Esophagus (tissue), 2 donors: ENCODE measurements around the gene SPTBN4. TPM values are rescaled to one million over a fixed set of nuclear protein-coding genes. Genes with fewer than 3 reads are reported as not detected.

Source experiments
- H3K27ac ChIP-seq, 2 donors: one replicate each; pipeline ENCODE4 v1.5.1; 2013; ENCODE audit warnings: low read depth in 2 of 2, mild to moderate bottlenecking in 2 of 2, inconsistent platforms in 1 of 2, low read length in 1 of 2, moderate library complexity in 1 of 2
- H3K27me3 ChIP-seq, 2 donors: one replicate each; pipeline ENCODE4 v1.6.1; 2013; ENCODE audit warnings: low read length in 2 of 2, control low read depth in 1 of 2, mild to moderate bottlenecking in 1 of 2; ENCODE audit not compliant: insufficient read depth in 2 of 2, control insufficient read depth in 1 of 2
- H3K36me3 ChIP-seq, 2 donors: one replicate each; pipeline ENCODE4 v1.6.1; 2013; ENCODE audit warnings: low read length in 1 of 2; ENCODE audit not compliant: control insufficient read depth in 2 of 2, insufficient read depth in 2 of 2
- H3K4me1 ChIP-seq, 2 donors: one replicate each; pipeline ENCODE4 v1.6.1; 2013; ENCODE audit warnings: low read length in 1 of 2; ENCODE audit not compliant: control insufficient read depth in 2 of 2, insufficient read depth in 2 of 2
- H3K4me3 ChIP-seq, 2 donors: one replicate each; pipeline ENCODE4 v1.5.1; 2013; ENCODE audit warnings: low read length in 2 of 2, mild to moderate bottlenecking in 2 of 2, low read depth in 1 of 2, moderate library complexity in 1 of 2
- H3K9me3 ChIP-seq, 2 donors: one replicate each; pipeline ENCODE4 v1.6.1; 2013; ENCODE audit warnings: mild to moderate bottlenecking in 2 of 2, low read depth in 1 of 2, low read length in 1 of 2, moderate library complexity in 1 of 2; ENCODE audit not compliant: control insufficient read depth in 2 of 2, insufficient read depth in 1 of 2
- WGBS, 2 donors: extraction: QIAGEN DNeasy Blood & Tissue Kit; methylation state at CpG; one replicate each; pipeline ENCODE4 v1.1.7; 2013; 5-methylcytosine and 5-hydroxymethylcytosine counted together
- polyA plus RNA-seq, 2 donors: library from polyadenylated mRNA; stranded (reverse); fragments of 200-250 nt; gene quantifications; one replicate each; pipeline ENCODE4 v1.2.3, GENCODE V29; 2013
- donor health status: healthy with polysubstance abuse.
- donor health status: Bipolar disorder and iron deficiency.

Gene SPTBN4
- polyA plus RNA-seq, 2 donors: 0.68 to 1.2 TPM

GRCh38 chr19:40565355-40565754 lies 98.6 kb downstream of the SPTBN4 start:
- Histone ChIP-seq H3K27ac (no peak overlapping the region), H3K36me3 (no peaks in the 10 kb centered on the region), H3K9me3 (peaks cover 0 to 3% of the 10 kb centered on the region in 2 donors), H3K4me1 (peaks cover 4 to 8% of the 10 kb centered on the region in 2 donors), H3K4me3 (no peak overlapping the region), H3K27me3 (peaks cover 0 to 13% of the 10 kb centered on the region in 2 donors)
- WGBS, 2 donors: 65 to 76% methylated on average over 7 of the region's 7 CpGs

- Histone ChIP-seq H3K27ac (no peak overlapping the region), H3K36me3 (no peaks in the 10 kb centered on the region), H3K27me3 (peaks cover 0 to 9% of the 10 kb centered on the region in 2 donors), H3K4me1 (peaks cover 4 to 8% of the 10 kb centered on the region in 2 donors), H3K4me3 (no peak overlapping the region), H3K9me3 (peaks cover 0 to 3% of the 10 kb centered on the region in 2 donors)
- 46 to 48% methylated on average over 13 to 14 of the region's 14 CpGs for WGBS, 2 donors
These were observed 99.2 kb downstream of the SPTBN4 start for GRCh38 chr19:40565910-40566495.

DNA sequence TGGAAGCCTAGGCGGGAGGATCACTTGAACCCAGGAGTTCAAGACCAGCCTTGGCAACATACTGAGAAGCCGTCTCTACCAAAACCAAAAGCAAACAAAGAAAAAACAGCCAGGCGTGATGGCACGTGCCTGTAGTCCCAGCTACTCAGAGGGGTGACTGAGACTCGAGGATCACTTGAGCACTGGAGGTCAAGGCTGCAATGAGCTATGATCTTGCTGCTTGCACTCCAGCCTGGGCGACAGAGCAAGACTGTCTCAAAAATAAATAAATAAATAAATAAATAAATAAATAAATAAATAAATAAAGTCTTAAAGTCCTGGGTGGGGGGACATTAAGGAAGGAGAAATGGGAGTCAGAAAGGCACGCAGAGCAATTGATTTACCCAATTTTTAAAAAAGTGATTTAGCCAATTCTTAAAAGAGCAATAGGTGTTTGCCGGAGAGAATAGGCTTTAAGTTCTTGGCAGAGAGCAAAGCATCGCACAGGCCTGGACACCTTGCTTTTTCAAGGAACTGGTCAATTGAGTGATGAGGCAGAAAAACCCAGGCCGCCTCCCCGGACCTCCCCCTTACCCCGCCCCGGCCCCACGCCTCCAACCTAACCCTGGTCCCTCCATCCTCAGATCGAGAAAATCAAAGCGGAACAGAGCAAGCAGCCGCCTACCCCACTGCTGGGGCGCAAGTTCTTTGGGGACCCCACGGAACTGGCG lies 100.4 kb downstream of the SPTBN4 start:
- Histone ChIP-seq H3K27ac (no peak overlapping the region), H3K27me3 (peaks cover 0 to 9% of the 10 kb centered on the region in 2 donors), H3K4me1 (peaks cover 4 to 8% of the 10 kb centered on the region in 2 donors), H3K4me3 (peak overlapping the region in 1 of 2 donors; percentile 12), H3K36me3 (no peaks in the 10 kb centered on the region), H3K9me3 (peaks cover 0 to 3% of the 10 kb centered on the region in 2 donors)
- 18 to 19% methylated on average over 20 of the region's 20 CpGs for WGBS, 2 donors

DNA sequence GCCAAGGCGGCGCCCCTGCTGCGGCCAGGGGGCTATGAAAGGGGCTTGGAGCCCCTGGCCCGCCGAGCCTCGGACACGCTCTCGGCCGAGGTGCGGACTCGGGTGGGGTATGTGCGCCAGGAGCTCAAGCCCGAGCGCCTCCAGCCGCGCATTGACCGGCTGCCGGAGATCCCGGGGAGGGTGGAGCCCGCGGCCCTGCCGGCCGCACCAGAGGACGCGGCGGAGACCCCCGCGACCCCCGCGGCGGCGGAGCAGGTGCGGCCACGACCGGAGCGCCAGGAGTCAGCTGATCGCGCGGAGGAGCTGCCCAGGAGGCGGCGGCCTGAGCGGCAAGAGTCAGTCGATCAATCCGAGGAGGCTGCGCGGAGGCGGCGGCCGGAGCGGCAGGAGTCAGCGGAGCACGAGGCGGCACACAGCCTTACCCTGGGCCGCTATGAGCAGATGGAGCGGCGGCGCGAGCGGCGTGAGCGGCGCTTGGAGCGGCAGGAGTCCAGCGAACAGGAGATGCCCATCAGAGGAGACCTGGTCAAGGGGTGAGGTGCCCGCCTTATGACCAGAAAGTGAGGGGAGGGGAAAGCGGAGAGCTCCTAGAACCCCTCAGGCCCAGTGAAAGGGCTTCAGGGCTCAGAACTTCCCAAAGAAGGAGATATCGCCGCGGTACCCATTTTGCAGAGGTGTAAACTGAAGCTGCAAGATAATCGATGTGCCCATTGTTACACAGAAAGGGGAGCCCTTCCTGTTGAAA lies 101.1 kb downstream of the SPTBN4 start:
- Histone ChIP-seq H3K36me3 (no peaks in the 10 kb centered on the region), H3K27ac (no peak overlapping the region), H3K4me3 (peak overlapping the region in 1 of 2 donors; percentile 12), H3K27me3 (peaks cover 0 to 9% of the 10 kb centered on the region in 2 donors), H3K4me1 (peaks cover 4 to 8% of the 10 kb centered on the region in 2 donors), H3K9me3 (peaks cover 0 to 3% of the 10 kb centered on the region in 2 donors)
- 10 to 12% methylated on average over 70 of the region's 70 CpGs for WGBS, 2 donors

- peak overlapping the region; percentile 22 to 58 for H3K27ac ChIP-seq
- WGBS, 2 donors: 0 to 1% methylated on average over 40 to 53 of the region's 53 CpGs
- peak overlapping the region; percentile 36 to 41 for H3K4me3 ChIP-seq
- H3K36me3 ChIP-seq: no peaks in the 10 kb centered on the region
- H3K9me3 ChIP-seq: peaks cover 0 to 3% of the 10 kb centered on the region in 2 donors
- H3K4me1 ChIP-seq: peaks cover 4 to 8% of the 10 kb centered on the region in 2 donors
- peaks cover 0 to 8% of the 10 kb centered on the region in 2 donors for H3K27me3 ChIP-seq
These were observed 103.7 kb downstream of the SPTBN4 start for GRCh38 chr19:40570313-40571004.

DNA sequence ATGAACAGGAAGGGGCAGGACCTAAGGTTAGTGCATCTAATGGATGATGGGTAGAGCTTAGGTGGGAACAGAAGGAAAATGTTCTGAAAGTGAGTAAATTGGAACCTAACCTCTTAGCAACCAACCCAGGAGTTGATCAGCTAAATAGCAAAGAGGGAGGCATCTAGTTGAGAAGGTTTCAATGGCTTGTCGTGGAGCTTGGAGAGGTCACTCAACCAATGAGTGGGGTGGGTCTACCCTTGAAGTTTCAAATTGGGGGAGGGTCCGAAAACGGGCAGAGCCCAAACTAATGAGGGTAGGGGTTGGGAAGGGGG lies 104.2 kb downstream of the SPTBN4 start:
- Histone ChIP-seq H3K36me3 (no peaks in the 10 kb centered on the region), H3K27me3 (peaks cover 0 to 7% of the 10 kb centered on the region in 2 donors), H3K4me1 (peaks cover 7 to 8% of the 10 kb centered on the region in 2 donors), H3K4me3 (no peak overlapping the region), H3K27ac (peak overlapping the region in 1 of 2 donors; percentile 55), H3K9me3 (peaks cover 0 to 3% of the 10 kb centered on the region in 2 donors)
- WGBS, 2 donors: 25 to 31% methylated on average over 3 of the region's 3 CpGs

GRCh38 chr19:40571831-40572495 lies 105.2 kb downstream of the SPTBN4 start:
- no peak overlapping the region for H3K27ac ChIP-seq
- H3K4me1 ChIP-seq: peaks cover 8 to 10% of the 10 kb centered on the region in 2 donors
- peaks cover 0 to 6% of the 10 kb centered on the region in 2 donors for H3K27me3 ChIP-seq
- H3K4me3 ChIP-seq: no peak overlapping the region
- WGBS, 2 donors: 80 to 88% methylated on average over 10 of the region's 10 CpGs
- peaks cover 0 to 3% of the 10 kb centered on the region in 2 donors for H3K9me3 ChIP-seq
- no peaks in the 10 kb centered on the region for H3K36me3 ChIP-seq

GRCh38 chr19:40575326-40575725 lies 108.5 kb downstream of the SPTBN4 start:
- H3K27me3 ChIP-seq: no peaks in the 10 kb centered on the region
- 81 to 83% methylated on average over 18 of the region's 18 CpGs for WGBS, 2 donors
- H3K36me3 ChIP-seq: peaks cover 0 to 5% of the 10 kb centered on the region in 2 donors
- no peak overlapping the region for H3K4me3 ChIP-seq
- peaks cover 6 to 12% of the 10 kb centered on the region in 2 donors for H3K4me1 ChIP-seq
- no peak overlapping the region for H3K27ac ChIP-seq
- H3K9me3 ChIP-seq: no peaks in the 10 kb centered on the region

DNA sequence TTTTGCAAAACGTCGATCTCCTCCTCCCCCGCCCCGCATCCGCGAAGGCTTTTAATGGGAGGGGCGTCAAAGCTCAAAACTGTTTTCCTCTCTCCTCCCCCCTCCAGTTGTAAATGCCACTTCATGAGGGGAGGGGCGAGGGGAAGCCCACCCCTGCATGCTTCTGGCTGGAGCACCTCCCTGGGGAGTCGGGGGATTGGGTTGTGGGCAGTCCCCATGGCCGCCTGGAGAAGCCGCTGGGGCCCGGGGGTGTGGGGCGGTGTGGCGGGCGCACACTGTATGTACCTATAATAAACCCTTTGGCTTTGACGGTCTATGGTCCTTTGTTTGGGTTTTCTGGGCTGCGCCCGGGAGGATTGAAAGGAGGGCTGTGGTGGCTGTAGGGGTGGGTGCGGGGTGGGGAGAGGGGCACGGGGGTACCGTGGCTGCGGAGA lies 109.4 kb downstream of the SPTBN4 start:
- 3% methylated on average over 22 of the region's 22 CpGs for whole genome bisulfite sequencing, 2 donors
- Histone ChIP-seq H3K4me1 (peaks cover 6 to 12% of the 10 kb centered on the region in 2 donors), H3K27me3 (no peaks in the 10 kb centered on the region), H3K36me3 (peaks cover 0 to 12% of the 10 kb centered on the region in 2 donors), H3K9me3 (no peaks in the 10 kb centered on the region), H3K4me3 (peak overlapping the region; percentile 20 to 96), H3K27ac (no peak overlapping the region)
